HepG2 (cell line): Measurements from ENCODE around the gene TUBA4A. TPM values are rescaled to one million over a fixed set of nuclear protein-coding genes. Genes with fewer than 3 reads are reported as not detected.

Experiments used
- DZIP1 ChIP-seq: sonication (generic); formaldehyde crosslinking; IDR thresholded peaks from 2 replicates; pipeline ENCODE4 v1.5.0; 2020; ENCODE audit warnings: mild to moderate bottlenecking, missing genetic modification reagents
- FIP1L1 ChIP-seq: fragments of 200-400 bp; formaldehyde crosslinking; IDR thresholded peaks from 2 replicates; pipeline ENCODE4 v1.6.1; 2018; ENCODE audit warnings: low read depth, mild to moderate bottlenecking, low read length, moderate library complexity, borderline replicate concordance; ENCODE audit not compliant: insufficient read depth
- NAIF1 ChIP-seq: sonication (generic); formaldehyde crosslinking; IDR thresholded peaks from 2 replicates; pipeline ENCODE4 v1.5.0; 2020; ENCODE audit warnings: mild to moderate bottlenecking, missing genetic modification reagents, borderline replicate concordance
- PRDM10 ChIP-seq: sonication (generic); formaldehyde crosslinking; IDR thresholded peaks from 2 replicates; pipeline ENCODE4 v1.4.0; 2020; ENCODE audit warnings: low read depth, missing genetic modification reagents
- TMF1 ChIP-seq: sonication (generic); formaldehyde crosslinking; IDR thresholded peaks from 2 replicates; pipeline ENCODE4 v1.8.1; 2022; ENCODE audit warnings: low read depth, missing genetic modification reagents
- TOPORS ChIP-seq: sonication (generic); formaldehyde crosslinking; IDR thresholded peaks from 2 replicates; pipeline ENCODE4 v1.8.0; 2023; ENCODE audit warnings: mild to moderate bottlenecking, missing genetic modification reagents
- ZNF274 ChIP-seq: sonication (generic); formaldehyde crosslinking; IDR thresholded peaks from 2 replicates; pipeline ENCODE4 v1.5.1; 2020; ENCODE audit warnings: mild to moderate bottlenecking, missing genetic modification reagents
- ZNF431 ChIP-seq: sonication (generic); formaldehyde crosslinking; IDR thresholded peaks from 2 replicates; pipeline ENCODE4 v1.9.0; 2022; ENCODE audit warnings: missing genetic modification reagents, low read depth, mild to moderate bottlenecking, borderline replicate concordance
- ZNF883 ChIP-seq: sonication (generic); formaldehyde crosslinking; IDR thresholded peaks from 2 replicates; pipeline ENCODE4 v1.5.1; 2020; ENCODE audit warnings: mild to moderate bottlenecking, missing genetic modification reagents; ENCODE audit errors: not compliant biosample characterization
- polyA plus RNA-seq, 8 experiments: library from polyadenylated mRNA; depleted of rRNA in 3 of 8; stranded (reverse) in 7 of 8; unstranded in 1 of 8; fragments of >200 nt; fragmentation: Illumina TruSeq in 4 of 8; extraction: Trizol in 4 of 8; gene quantifications; 2 replicates each; pipeline versions ENCODE4 v1.2.1 to v1.2.3, GENCODE V29; 2011 to 2016; ENCODE audit warnings: low read depth in 4 of 8, missing spikeins in 1 of 8, mixed read lengths in 1 of 8; ENCODE audit not compliant: insufficient read depth in 1 of 8
- total RNA-seq, 5 experiments: library from RNA; depleted of rRNA; stranded (reverse); fragments of >200 nt; fragmentation: Illumina TruSeq; extraction: Trizol; gene quantifications; 2 replicates each; pipeline ENCODE4 v1.2.3, GENCODE V29; 2016; ENCODE audit warnings: low read depth in 1 of 5

TUBA4A gene
- total and polyA plus RNA-seq, 2 of the 13 experiments (the other 11 are each of a cell fraction or from before 2014, with no cell fraction given): 1.3 to 12.7 TPM

GRCh38 chr2:219278655-219279150 is 25.0 kb upstream of the TUBA4A start (continued):
- TF ChIP-seq PRDM10: 0 out of 2 replicates have a peak, but pooled peaks have one; percentile 3
- no peak for TF ChIP-seq ZNF431 (CRISPR knock-in tag)
- peak; percentile 18 for TF ChIP-seq ZNF883
- TF ChIP-seq ZNF274 (CRISPR knock-in tag): peak; percentile 1; the same call in 1 of the 2 replicates
- TF ChIP-seq FIP1L1: no peak
- 0 out of 2 replicates have a peak, but pooled peaks have one; percentile 2 for TF ChIP-seq DZIP1 (CRISPR knock-in tag)
- TF ChIP-seq NAIF1: 0 out of 2 replicates have a peak, but pooled peaks have one; percentile 15
- TF ChIP-seq TOPORS (CRISPR knock-in tag): 0 out of 2 replicates have a peak, but pooled peaks have one; percentile 13
- peak; percentile 4; the same call in 1 of the 2 replicates for TF ChIP-seq TMF1 (CRISPR knock-in tag)
